ENCODE measurements around the gene MCF2L2. TPM values are rescaled to one million over a fixed set of nuclear protein-coding genes. Genes with fewer than 3 reads are reported as not detected.

MCF2L2 gene
- total RNA-seq, 1 experiment from 2014 or later: 3.9 TPM

DNA sequence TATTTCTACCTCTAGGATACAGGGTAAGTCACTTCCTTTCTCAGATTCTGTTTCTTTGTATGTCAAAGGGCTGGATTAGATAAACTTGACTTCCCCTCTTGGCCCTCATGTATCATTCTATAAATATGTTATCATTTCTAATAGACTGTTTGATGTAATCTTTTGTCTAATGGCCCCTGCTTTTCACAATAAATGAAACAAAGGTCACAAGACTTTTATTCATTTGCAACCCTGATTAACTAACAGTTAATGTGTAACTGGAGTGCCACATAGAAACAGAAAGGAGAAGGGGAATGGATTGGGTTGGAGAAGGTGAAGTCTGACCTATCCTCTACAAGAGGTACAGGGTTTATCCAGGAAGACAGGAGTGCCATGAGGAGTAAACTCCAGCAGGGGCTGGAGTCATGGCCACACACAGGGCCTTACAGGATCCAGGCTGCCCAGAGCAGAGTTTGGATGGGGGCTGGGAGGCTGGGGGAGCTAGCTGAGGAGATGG lies 183.4 kb downstream of the MCF2L2 start:
- ChIA-PET CTCF (no interaction called here), POLR2A (no interaction called here)
- Histone ChIP-seq H3K4me1 (no peaks in the 10 kb centered on the region), H3K36me3 (ENCODE audit: control insufficient read depth, insufficient read depth, low read length) (no peaks in the 10 kb centered on the region), H3K27me3 (replicated peaks; ENCODE audit: control insufficient read depth, insufficient read depth, low read length) (no peaks in the 10 kb centered on the region), H3K4me3 (ENCODE audit: low read depth, low read length) (no peak overlapping the region), H3K9me3 (peaks cover 10% of the 10 kb centered on the region)
- no peaks in the 10 kb centered on the region for H3K27me3 Mint-ChIP-seq (ENCODE audit: insufficient read depth, unreplicated experiment)
- H3K4me1 Mint-ChIP-seq (ENCODE audit: low read depth, unreplicated experiment): peaks cover 17% of the 10 kb centered on the region
- H3K4me3 Mint-ChIP-seq (ENCODE audit: unreplicated experiment): no peak overlapping the region
- BruUV-seq (replicated peaks): no TSS peak
- intact Hi-C loops (cut with micrococcal nuclease; ENCODE audit: unreplicated experiment): no loop called here
- H3K27ac Mint-ChIP-seq (ENCODE audit: unreplicated experiment): no peak overlapping the region
- DNase-seq: no peak
- no peaks in the 10 kb centered on the region for H3K36me3 Mint-ChIP-seq (ENCODE audit: insufficient read depth, unreplicated experiment)
- TF ChIP-seq, protein P1, sequence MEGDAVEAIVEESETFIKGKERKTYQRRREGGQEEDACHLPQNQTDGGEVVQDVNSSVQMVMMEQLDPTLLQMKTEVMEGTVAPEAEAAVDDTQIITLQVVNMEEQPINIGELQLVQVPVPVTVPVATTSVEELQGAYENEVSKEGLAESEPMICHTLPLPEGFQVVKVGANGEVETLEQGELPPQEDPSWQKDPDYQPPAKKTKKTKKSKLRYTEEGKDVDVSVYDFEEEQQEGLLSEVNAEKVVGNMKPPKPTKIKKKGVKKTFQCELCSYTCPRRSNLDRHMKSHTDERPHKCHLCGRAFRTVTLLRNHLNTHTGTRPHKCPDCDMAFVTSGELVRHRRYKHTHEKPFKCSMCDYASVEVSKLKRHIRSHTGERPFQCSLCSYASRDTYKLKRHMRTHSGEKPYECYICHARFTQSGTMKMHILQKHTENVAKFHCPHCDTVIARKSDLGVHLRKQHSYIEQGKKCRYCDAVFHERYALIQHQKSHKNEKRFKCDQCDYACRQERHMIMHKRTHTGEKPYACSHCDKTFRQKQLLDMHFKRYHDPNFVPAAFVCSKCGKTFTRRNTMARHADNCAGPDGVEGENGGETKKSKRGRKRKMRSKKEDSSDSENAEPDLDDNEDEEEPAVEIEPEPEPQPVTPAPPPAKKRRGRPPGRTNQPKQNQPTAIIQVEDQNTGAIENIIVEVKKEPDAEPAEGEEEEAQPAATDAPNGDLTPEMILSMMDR (IDR thresholded peaks at IDR 0.05; ENCODE audit: insufficient read depth in 1 of 2, low read depth in 1 of 2, low read length in 1 of 2, severe bottlenecking in 1 of 2, unreplicated experiment in 1 of 2): no peak
- H3K9me3 Mint-ChIP-seq (ENCODE audit: unreplicated experiment): peaks cover 21% of the 10 kb centered on the region

DNA sequence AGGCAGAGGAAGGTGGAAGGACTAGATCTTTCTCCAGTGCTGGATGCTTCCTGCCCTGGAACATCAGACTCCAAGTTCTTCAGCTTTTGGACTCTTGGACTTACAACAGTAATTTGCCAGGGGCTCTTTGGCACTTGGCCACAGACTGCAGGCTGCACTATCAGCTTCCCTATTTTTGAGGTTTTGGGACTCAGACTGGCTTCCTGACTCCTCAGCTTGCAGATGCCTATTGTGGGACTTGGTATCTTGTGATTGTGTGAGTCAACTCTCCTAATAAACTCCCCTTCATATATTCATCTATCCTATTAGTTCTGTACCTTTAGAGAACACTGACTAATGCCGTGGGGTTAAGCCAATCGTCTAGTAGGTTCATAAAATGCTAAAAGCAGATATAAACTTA lies 184.2 kb downstream of the MCF2L2 start:
- Mint-ChIP-seq H3K27ac (ENCODE audit: unreplicated experiment) (no peak overlapping the region), H3K36me3 (ENCODE audit: insufficient read depth, unreplicated experiment) (peaks cover 5% of the 10 kb centered on the region), H3K4me1 (ENCODE audit: low read depth, unreplicated experiment) (peaks cover 17% of the 10 kb centered on the region), H3K4me3 (ENCODE audit: unreplicated experiment) (no peak overlapping the region), H3K27me3 (ENCODE audit: insufficient read depth, unreplicated experiment) (no peaks in the 10 kb centered on the region), H3K9me3 (ENCODE audit: unreplicated experiment) (peaks cover 29% of the 10 kb centered on the region)
- intact Hi-C loops (cut with micrococcal nuclease; ENCODE audit: unreplicated experiment): no loop called here
- DNase-seq: no peak
- no peaks in the 10 kb centered on the region for H3K27me3 ChIP-seq (replicated peaks; ENCODE audit: control insufficient read depth, insufficient read depth, low read length)
- H3K4me3 ChIP-seq (ENCODE audit: low read depth, low read length): no peak overlapping the region
- peaks cover 10% of the 10 kb centered on the region for H3K9me3 ChIP-seq
- TF ChIP-seq, protein P1 (IDR thresholded peaks at IDR 0.05; ENCODE audit: insufficient read depth in 1 of 2, low read depth in 1 of 2, low read length in 1 of 2, severe bottlenecking in 1 of 2, unreplicated experiment in 1 of 2): no peak
- H3K36me3 ChIP-seq (ENCODE audit: control insufficient read depth, insufficient read depth, low read length): no peaks in the 10 kb centered on the region
- H3K4me1 ChIP-seq: no peaks in the 10 kb centered on the region
- ChIA-PET CTCF (no interaction called here), POLR2A (no interaction called here)
- no TSS peak for BruUV-seq (replicated peaks)

DNA sequence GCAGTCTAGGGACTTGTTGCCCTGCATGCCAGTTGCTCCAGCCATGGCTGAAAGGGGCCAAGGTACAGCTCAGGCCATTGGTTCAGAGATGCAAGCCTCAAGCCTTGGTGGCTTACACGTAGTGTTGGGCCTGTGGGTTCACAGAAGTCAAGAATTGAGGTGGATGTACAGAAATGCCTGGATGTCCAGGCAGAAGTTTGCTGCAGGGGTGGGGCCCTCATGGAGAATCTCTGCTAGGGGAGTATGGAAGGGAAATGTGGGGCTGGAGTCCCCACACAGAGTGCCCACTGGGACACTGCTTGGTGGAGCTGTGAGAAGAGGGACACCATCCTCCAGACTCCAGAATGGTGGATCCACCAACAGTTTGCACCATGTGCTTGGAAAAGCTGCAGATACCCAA lies 186.0 kb downstream of the MCF2L2 start:
- BruUV-seq (replicated peaks): no TSS peak
- Mint-ChIP-seq H3K27ac (ENCODE audit: unreplicated experiment) (no peak overlapping the region), H3K4me1 (ENCODE audit: low read depth, unreplicated experiment) (peaks cover 17% of the 10 kb centered on the region), H3K36me3 (ENCODE audit: insufficient read depth, unreplicated experiment) (peaks cover 5% of the 10 kb centered on the region), H3K27me3 (ENCODE audit: insufficient read depth, unreplicated experiment) (no peaks in the 10 kb centered on the region), H3K4me3 (ENCODE audit: unreplicated experiment) (no peak overlapping the region), H3K9me3 (ENCODE audit: unreplicated experiment) (peaks cover 29% of the 10 kb centered on the region)
- ChIA-PET POLR2A (no interaction called here), CTCF (no interaction called here)
- H3K9me3 ChIP-seq: peaks cover 10% of the 10 kb centered on the region
- intact Hi-C loops (cut with micrococcal nuclease; ENCODE audit: unreplicated experiment): no loop called here
- no peak overlapping the region for H3K4me3 ChIP-seq (ENCODE audit: low read depth, low read length)
- TF ChIP-seq, protein P1 (IDR thresholded peaks at IDR 0.05; ENCODE audit: insufficient read depth in 1 of 2, low read depth in 1 of 2, low read length in 1 of 2, severe bottlenecking in 1 of 2, unreplicated experiment in 1 of 2): no peak
- no peaks in the 10 kb centered on the region for H3K36me3 ChIP-seq (ENCODE audit: control insufficient read depth, insufficient read depth, low read length)
- H3K4me1 ChIP-seq: no peaks in the 10 kb centered on the region
- no peak for DNase-seq
- H3K27me3 ChIP-seq (replicated peaks; ENCODE audit: control insufficient read depth, insufficient read depth, low read length): no peaks in the 10 kb centered on the region

Measured in Caco-2 (cell line).